K562 (cell line): ENCODE results near the gene TRAF5.
"Not testable (repeated sequence)": the region's sequence is repeated elsewhere in the genome, so short reads cannot be mapped to it uniquely, and the experiment has no call there.

Experiments used
- AFF1 ChIP-seq, 2 experiments: fragments of 450-650 bp; IDR thresholded peaks; 2 replicates each; pipeline ENCODE4 v1.6.1; 2018; ENCODE audit warnings: mild to moderate bottlenecking in 2 of 2, low read depth in 1 of 2; ENCODE audit not compliant: partially characterized antibody in 2 of 2
- ARNT ChIP-seq, 2 experiments: fragments of 450-650 bp; IDR thresholded peaks; 2 replicates each; pipeline ENCODE4 v1.6.1; 2016; ENCODE audit warnings: mild to moderate bottlenecking in 1 of 2
- CREB1 ChIP-seq, 2 experiments: sonication (generic) in 1 of 2; formaldehyde crosslinking in 1 of 2; IDR thresholded peaks; 2 replicates each; pipeline versions ENCODE4 v1.6.1 to v1.8.0; 2012 to 2022; ENCODE audit warnings: inconsistent platforms in 1 of 2, mild to moderate bottlenecking in 1 of 2, missing genetic modification reagents in 1 of 2, moderate library complexity in 1 of 2
- CREB3 ChIP-seq: fragments of 450-650 bp; conservative IDR thresholded peaks from 2 replicates; pipeline ENCODE4 v1.6.1; 2016; ENCODE audit warnings: missing genetic modification characterization, low read depth, mild to moderate bottlenecking, missing compliant biosample characterization, moderate library complexity
- DNMT1 ChIP-seq: fragments of 450-650 bp; IDR thresholded peaks from 2 replicates; pipeline ENCODE4 v1.6.1; 2016; ENCODE audit warnings: antibody characterized with exemption, mild to moderate bottlenecking
- EP300 ChIP-seq: IDR thresholded peaks from 2 replicates; pipeline ENCODE4 v1.6.1; 2012; ENCODE audit warnings: low read length, improper control_type of control experiment
- FOXP1 ChIP-seq: sonication (generic); formaldehyde crosslinking; IDR thresholded peaks from 2 replicates; pipeline ENCODE4 v1.8.0; 2022; ENCODE audit warnings: mild to moderate bottlenecking, missing genetic modification reagents
- MYNN ChIP-seq, 2 experiments: sonication (generic); formaldehyde crosslinking in 1 of 2; IDR thresholded peaks; 2 replicates each; pipeline versions ENCODE4 v1.5.0 to v1.6.1; 2016 to 2020; ENCODE audit warnings: antibody characterized with exemption in 1 of 2, missing genetic modification reagents in 1 of 2
- NFE2L1 ChIP-seq: fragments of 450-650 bp; IDR thresholded peaks from 2 replicates; pipeline ENCODE4 v1.6.1; 2016; ENCODE audit warnings: missing genetic modification characterization, low read depth, mild to moderate bottlenecking, missing compliant biosample characterization, moderate library complexity, borderline replicate concordance
- POLR2A ChIP-seq: fragments of 450-650 bp; conservative IDR thresholded peaks from 2 replicates; pipeline ENCODE4 v1.6.1; 2016
- TARDBP ChIP-seq: fragments of 450-650 bp; IDR thresholded peaks from 2 replicates; pipeline ENCODE4 v1.6.1; 2016
- ZNF274 ChIP-seq: IDR thresholded peaks from 2 replicates; pipeline ENCODE4 v1.6.1; 2011; ENCODE audit warnings: low read depth, mild to moderate bottlenecking, low read length, moderate library complexity, borderline replicate concordance
- TF ChIP-seq, protein P1 (sequence below): fragments of 250-450 bp; sonication (Bioruptor Pico); IDR thresholded peaks from 2 replicates; pipeline ENCODE4 v1.5.0; 2020; ENCODE audit warnings: mild to moderate bottlenecking, borderline replicate concordance

- not testable (repeated sequence) for TF ChIP-seq TARDBP; ARNT (IDR thresholded peaks at IDR 0.05); NFE2L1 (tag); FOXP1 (CRISPR knock-in tag); MYNN (IDR thresholded peaks at IDR 0.05); MYNN (CRISPR knock-in tag; IDR thresholded peaks at IDR 0.05); DNMT1; ZNF274; POLR2A; EP300; CREB1 (IDR thresholded peaks at IDR 0.05); CREB1 (CRISPR knock-in tag; IDR thresholded peaks at IDR 0.05); AFF1 (IDR thresholded peaks at IDR 0.05; ENCODE audit: low read depth in 1 of 2, partially characterized antibody in 2 of 2); CREB3
- TF ChIP-seq, protein P1, sequence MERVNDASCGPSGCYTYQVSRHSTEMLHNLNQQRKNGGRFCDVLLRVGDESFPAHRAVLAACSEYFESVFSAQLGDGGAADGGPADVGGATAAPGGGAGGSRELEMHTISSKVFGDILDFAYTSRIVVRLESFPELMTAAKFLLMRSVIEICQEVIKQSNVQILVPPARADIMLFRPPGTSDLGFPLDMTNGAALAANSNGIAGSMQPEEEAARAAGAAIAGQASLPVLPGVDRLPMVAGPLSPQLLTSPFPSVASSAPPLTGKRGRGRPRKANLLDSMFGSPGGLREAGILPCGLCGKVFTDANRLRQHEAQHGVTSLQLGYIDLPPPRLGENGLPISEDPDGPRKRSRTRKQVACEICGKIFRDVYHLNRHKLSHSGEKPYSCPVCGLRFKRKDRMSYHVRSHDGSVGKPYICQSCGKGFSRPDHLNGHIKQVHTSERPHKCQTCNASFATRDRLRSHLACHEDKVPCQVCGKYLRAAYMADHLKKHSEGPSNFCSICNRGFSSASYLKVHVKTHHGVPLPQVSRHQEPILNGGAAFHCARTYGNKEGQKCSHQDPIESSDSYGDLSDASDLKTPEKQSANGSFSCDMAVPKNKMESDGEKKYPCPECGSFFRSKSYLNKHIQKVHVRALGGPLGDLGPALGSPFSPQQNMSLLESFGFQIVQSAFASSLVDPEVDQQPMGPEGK: not testable (repeated sequence)
These were observed 81.1 kb downstream of the TRAF5 start for GRCh38 chr1:211407749-211408148.
